Epithelial cell of proximal tubule (primary cell): ENCODE measurements around the gene LYRM4. TPM values are rescaled to one million over a fixed set of nuclear protein-coding genes. Genes with fewer than 3 reads are reported as not detected.

Experiments
- DNase-seq: peaks from one replicate; pipeline ENCODE4 v3.0.0-alpha.2; 2011; ENCODE audit warnings: low read depth
- H3K4me3 ChIP-seq: 2 replicates; pipeline ENCODE4 v1.5.1; 2011; ENCODE audit warnings: low read depth, mild to moderate bottlenecking, low read length
- CTCF ChIP-seq: conservative IDR thresholded peaks from 2 replicates; pipeline ENCODE4 v1.5.1; 2012; ENCODE audit warnings: low read depth, mild to moderate bottlenecking, low read length
- total RNA-seq: library from RNA; depleted of rRNA; stranded (reverse); fragments of >200 nt; gene quantifications from 2 replicates; pipeline ENCODE4 v1.2.3, GENCODE V29; 2015

The LYRM4 gene
- total RNA-seq, 1 donor from 2014 or later = 17.8 TPM

- DNase-seq = no peak
- no peak overlapping the region for H3K4me3 ChIP-seq
- no peak for TF ChIP-seq CTCF
Measured at GRCh38 chr6:5211492-5211891, 49.3 kb downstream of the LYRM4 start.

- DNase-seq = no peak
- no peak overlapping the region for H3K4me3 ChIP-seq
- TF ChIP-seq CTCF = no peak
Measured at GRCh38 chr6:5208471-5208971, 52.2 kb downstream of the LYRM4 start.

GRCh38 chr6:5208057-5208456, 52.7 kb downstream of the LYRM4 start:
- no peak overlapping the region for H3K4me3 ChIP-seq
- no peak for TF ChIP-seq CTCF
- DNase-seq = no peak

- no peak for DNase-seq
- no peak for TF ChIP-seq CTCF
- H3K4me3 ChIP-seq = no peak overlapping the region
Measured at GRCh38 chr6:5206920-5207561, 53.7 kb downstream of the LYRM4 start.

GRCh38 chr6:5205877-5206850, 54.6 kb downstream of the LYRM4 start:
- DNase-seq = peak; percentile 75
- no peak for TF ChIP-seq CTCF
- H3K4me3 ChIP-seq = no peak overlapping the region

DNA sequence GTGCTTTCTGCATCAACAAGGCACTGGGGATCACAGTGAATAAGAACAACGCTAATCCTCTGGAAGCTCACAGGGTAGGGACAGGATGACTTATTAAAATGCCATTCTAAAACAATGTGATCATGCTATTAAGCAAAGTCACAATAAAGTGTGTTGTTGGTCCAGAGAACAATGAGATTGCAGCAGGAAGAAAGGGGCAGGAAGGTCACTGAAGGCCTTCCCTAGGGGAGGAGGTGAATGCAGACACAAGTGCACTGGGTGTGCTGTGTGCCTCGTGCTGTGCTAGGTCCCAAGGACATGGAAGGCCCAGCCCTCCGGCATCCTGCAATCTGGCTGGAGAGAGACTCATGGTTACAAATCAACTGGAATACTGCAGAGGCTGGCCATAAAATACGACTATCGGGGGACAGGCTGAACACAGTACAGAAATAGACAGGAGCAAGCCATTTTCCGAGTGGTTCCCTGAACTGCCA, 55.7 kb downstream of the LYRM4 start:
- no peak for DNase-seq
- no peak for TF ChIP-seq CTCF
- no peak overlapping the region for H3K4me3 ChIP-seq
